Osteoblast (primary cell): ENCODE measurements around the gene BTNL2. TPM values are rescaled to one million over a fixed set of nuclear protein-coding genes. Genes with fewer than 3 reads are reported as not detected.

Source experiments
- DNase-seq: peaks from one replicate; pipeline ENCODE4 v3.0.0; 2011; ENCODE audit warnings: low spot score, mixed read lengths; ENCODE audit not compliant: insufficient read length; ENCODE audit errors: missing footprints
- H2AFZ ChIP-seq: 2 replicates; pipeline ENCODE4 v1.6.0; 2011; ENCODE audit warnings: mild to moderate bottlenecking, low read length
- H3K27ac ChIP-seq: 2 replicates; pipeline ENCODE4 v1.5.1; 2011; ENCODE audit warnings: mild to moderate bottlenecking, low read depth, low read length, moderate library complexity
- H3K27me3 ChIP-seq: 2 replicates; pipeline ENCODE4 v1.6.0; 2012; ENCODE audit warnings: mild to moderate bottlenecking, control low read depth, inconsistent platforms, low read length, moderate library complexity; ENCODE audit not compliant: insufficient read depth
- H3K36me3 ChIP-seq: 2 replicates; pipeline ENCODE4 v1.5.1; 2011; ENCODE audit warnings: mild to moderate bottlenecking, low read length, control low read depth, moderate library complexity; ENCODE audit not compliant: insufficient read depth
- H3K4me1 ChIP-seq: 2 replicates; pipeline ENCODE4 v1.5.1; 2011; ENCODE audit warnings: mild to moderate bottlenecking, low read length, control low read depth, moderate library complexity; ENCODE audit not compliant: insufficient read depth
- H3K4me2 ChIP-seq: 2 replicates; pipeline ENCODE4 v1.6.0; 2011; ENCODE audit warnings: mild to moderate bottlenecking, low read length; ENCODE audit not compliant: insufficient read depth
- H3K4me3 ChIP-seq: fragments of 200-600 bp; sonication (generic); 3 replicates; pipeline ENCODE4 v1.5.1; 2012; ENCODE audit warnings: mild to moderate bottlenecking, low read length, inconsistent platforms; ENCODE audit not compliant: insufficient read depth
- H3K79me2 ChIP-seq: 2 replicates; pipeline ENCODE4 v1.6.0; 2012; ENCODE audit warnings: mild to moderate bottlenecking, low read length, control low read depth, inconsistent platforms; ENCODE audit not compliant: insufficient read depth
- H3K9me3 ChIP-seq: 2 replicates; pipeline ENCODE4 v1.5.1; 2011; ENCODE audit warnings: low read depth, low read length, control low read depth
- H4K20me1 ChIP-seq: 2 replicates; pipeline ENCODE4 v1.6.0; 2012; ENCODE audit warnings: mild to moderate bottlenecking, low read length, control low read depth; ENCODE audit not compliant: insufficient read depth
- CTCF ChIP-seq: IDR thresholded peaks from 2 replicates; pipeline ENCODE4 v1.5.1; 2011; ENCODE audit warnings: mild to moderate bottlenecking, low read depth, low read length, moderate library complexity; ENCODE audit errors: extremely low read depth
- total RNA-seq: library from RNA; depleted of rRNA; stranded (reverse); fragments of >200 nt; gene quantifications from 2 replicates; pipeline ENCODE4 v1.2.3, GENCODE V29; 2012

Gene BTNL2
- total RNA-seq, 1 donor = not detected

GRCh38 chr6:32375739-32376529 is 31.0 kb downstream of the BTNL2 start:
- no peak for TF ChIP-seq CTCF
- H3K79me2 ChIP-seq = no peaks in the 10 kb centered on the region
- H3K4me3 ChIP-seq = no peak overlapping the region
- no peaks in the 10 kb centered on the region for H3K36me3 ChIP-seq
- no peaks in the 10 kb centered on the region for H3K27me3 ChIP-seq
- no peaks in the 10 kb centered on the region for H4K20me1 ChIP-seq
- H3K27ac ChIP-seq = no peak overlapping the region
- no peaks in the 10 kb centered on the region for H3K4me1 ChIP-seq
- no peak for DNase-seq
- no peak overlapping the region for H2AFZ ChIP-seq
- H3K9me3 ChIP-seq = no peaks in the 10 kb centered on the region
- H3K4me2 ChIP-seq = no peak overlapping the region

GRCh38 chr6:32371803-32372202 is 35.2 kb downstream of the BTNL2 start, which contains the start of gene TSBP1:
Gene TSBP1, minus strand, starts transcription at chr6:32371903. Its CDS starts 197 bp downstream, at chr6:32371706.
- Histone ChIP-seq H3K9me3 (no peaks in the 10 kb centered on the region), H2AFZ (no peak within 1 kb of the TSS), H4K20me1 (no peaks in the 10 kb centered on the region), H3K79me2 (no peaks in the 10 kb centered on the region), H3K36me3 (no peaks in the 10 kb centered on the region), H3K4me2 (no peak within 1 kb of the TSS), H3K27me3 (peaks cover 2% of the 10 kb centered on the region), H3K4me3 (no peak within 1 kb of the TSS), H3K27ac (no peak within 1 kb of the TSS), H3K4me1 (peaks cover 6% of the 10 kb centered on the region)
- DNase-seq = no peak
- no peak for TF ChIP-seq CTCF

GRCh38 chr6:32371229-32371628 is 35.8 kb downstream of the BTNL2 start:
- Histone ChIP-seq H3K4me1 (peaks cover 6% of the 10 kb centered on the region), H3K36me3 (no peaks in the 10 kb centered on the region), H3K27me3 (peaks cover 2% of the 10 kb centered on the region), H3K4me3 (no peak overlapping the region), H4K20me1 (no peaks in the 10 kb centered on the region), H2AFZ (no peak overlapping the region), H3K79me2 (no peaks in the 10 kb centered on the region), H3K27ac (no peak overlapping the region), H3K4me2 (no peak overlapping the region), H3K9me3 (no peaks in the 10 kb centered on the region)
- no peak for TF ChIP-seq CTCF
- DNase-seq = no peak

GRCh38 chr6:32370505-32370904 is 36.5 kb downstream of the BTNL2 start:
- no peak for DNase-seq
- H3K4me1 ChIP-seq = peaks cover 6% of the 10 kb centered on the region
- H4K20me1 ChIP-seq = no peaks in the 10 kb centered on the region
- no peak overlapping the region for H3K27ac ChIP-seq
- H3K4me2 ChIP-seq = no peak overlapping the region
- H3K4me3 ChIP-seq = no peak overlapping the region
- H3K36me3 ChIP-seq = no peaks in the 10 kb centered on the region
- no peaks in the 10 kb centered on the region for H3K79me2 ChIP-seq
- peaks cover 2% of the 10 kb centered on the region for H3K27me3 ChIP-seq
- H3K9me3 ChIP-seq = no peaks in the 10 kb centered on the region
- no peak for TF ChIP-seq CTCF
- H2AFZ ChIP-seq = no peak overlapping the region
